ENCODE data around the gene MPZL1. TPM values are rescaled to one million over a fixed set of nuclear protein-coding genes. Genes with fewer than 3 reads are reported as not detected.

Gene MPZL1
- total RNA-seq, 1 experiment from 2014 or later = 71.7 TPM

GRCh38 chr1:167681024-167681423 lies 40.8 kb upstream of the MPZL1 start:
- ChIA-PET POLR2A (no interaction called here), CTCF (no interaction called here)
- H3K4me3 Mint-ChIP-seq = no peak overlapping the region
- DNase-seq (ENCODE audit: low spot score) = no peak
- no peak for ATAC-seq
- H3K27ac Mint-ChIP-seq = no peak overlapping the region
- peaks cover 25% of the 10 kb centered on the region for H3K4me1 Mint-ChIP-seq
- H3K9me3 Mint-ChIP-seq = no peaks in the 10 kb centered on the region
- H3K36me3 Mint-ChIP-seq = no peaks in the 10 kb centered on the region
- no peak for TF ChIP-seq HMGA2 (CRISPR knock-in tag; IDR thresholded peaks at IDR 0.05)
- no peak for TF ChIP-seq RORB (CRISPR knock-in tag; IDR thresholded peaks at IDR 0.05)
- no peak for TF ChIP-seq TP53 (CRISPR knock-in tag; IDR thresholded peaks at IDR 0.05)
- TF ChIP-seq FOXJ3 (CRISPR knock-in tag; IDR thresholded peaks at IDR 0.05; ENCODE audit: borderline replicate concordance) = no peak
- no peak for TF ChIP-seq NFE2L1 (CRISPR knock-in tag; IDR thresholded peaks at IDR 0.05)
- TF ChIP-seq JUN (CRISPR knock-in tag; IDR thresholded peaks at IDR 0.05) = no peak
- TF ChIP-seq ZNF423 (CRISPR knock-in tag; IDR thresholded peaks at IDR 0.05) = no peak
- TF ChIP-seq ZBTB21 (CRISPR knock-in tag; IDR thresholded peaks at IDR 0.05; ENCODE audit: borderline replicate concordance) = no peak
- no peak for TF ChIP-seq TEAD1 (CRISPR knock-in tag; IDR thresholded peaks at IDR 0.05)
- no peak for TF ChIP-seq ESRRA (CRISPR knock-in tag; IDR thresholded peaks at IDR 0.05; ENCODE audit: borderline replicate concordance)
- no peaks in the 10 kb centered on the region for H3K27me3 Mint-ChIP-seq (ENCODE audit: low read depth)

DNA sequence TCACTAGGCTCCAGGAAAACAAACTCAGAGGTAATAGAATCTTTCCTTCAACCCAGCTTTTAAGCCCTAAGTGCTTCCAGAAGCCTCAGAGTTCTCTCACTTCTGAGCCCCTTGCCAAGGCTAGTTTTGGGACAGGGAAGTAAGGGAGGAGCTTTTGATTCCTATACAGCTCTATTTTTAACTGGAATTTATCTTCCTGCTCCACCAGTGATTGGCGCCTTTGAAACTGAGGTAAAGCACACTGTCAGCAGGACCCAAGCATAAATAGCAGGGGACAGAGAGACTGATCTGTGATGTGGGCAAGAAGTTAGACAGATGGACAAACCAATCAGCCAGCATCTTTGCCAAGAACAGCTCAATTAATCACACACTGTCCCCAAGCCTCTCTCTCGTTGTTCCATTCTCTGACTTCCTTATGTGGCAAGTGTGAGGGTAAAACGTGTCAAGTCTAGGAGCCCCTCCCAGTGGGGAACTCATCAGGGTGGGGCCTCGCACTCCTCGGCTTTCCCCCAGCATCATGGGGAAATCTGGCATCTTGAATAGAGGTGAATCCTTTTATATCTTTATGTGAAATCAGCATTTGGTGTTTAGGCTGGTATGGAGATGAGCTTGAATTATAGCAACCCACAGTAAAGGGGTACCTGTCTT lies 40.2 kb upstream of the MPZL1 start:
- CTCF ChIA-PET = no interaction called here
- Mint-ChIP-seq H3K36me3 (no peaks in the 10 kb centered on the region), H3K9me3 (no peaks in the 10 kb centered on the region), H3K4me1 (peaks cover 26% of the 10 kb centered on the region), H3K4me3 (no peak overlapping the region), H3K27me3 (ENCODE audit: low read depth) (no peaks in the 10 kb centered on the region), H3K27ac (no peak overlapping the region)
- POLR2A ChIA-PET = no interaction called here
- TF ChIP-seq ZNF232 (CRISPR knock-in tag; IDR thresholded peaks at IDR 0.05) = no peak
- TF ChIP-seq STAT6 (CRISPR knock-in tag; conservative IDR thresholded peaks at IDR 0.05; ENCODE audit: low read depth) = no peak
- TF ChIP-seq NFE2L1 (CRISPR knock-in tag; IDR thresholded peaks at IDR 0.05) = no peak
- TF ChIP-seq OVOL2 (CRISPR knock-in tag; IDR thresholded peaks at IDR 0.05; ENCODE audit: borderline replicate concordance) = no peak
- no peak for TF ChIP-seq E2F1 (CRISPR knock-in tag; IDR thresholded peaks at IDR 0.05)
- TF ChIP-seq PREB (CRISPR knock-in tag; IDR thresholded peaks at IDR 0.05; ENCODE audit: borderline replicate concordance) = no peak
- no peak for TF ChIP-seq FOXP1 (CRISPR knock-in tag; IDR thresholded peaks at IDR 0.05; ENCODE audit: borderline replicate concordance)
- TF ChIP-seq, protein P1, sequence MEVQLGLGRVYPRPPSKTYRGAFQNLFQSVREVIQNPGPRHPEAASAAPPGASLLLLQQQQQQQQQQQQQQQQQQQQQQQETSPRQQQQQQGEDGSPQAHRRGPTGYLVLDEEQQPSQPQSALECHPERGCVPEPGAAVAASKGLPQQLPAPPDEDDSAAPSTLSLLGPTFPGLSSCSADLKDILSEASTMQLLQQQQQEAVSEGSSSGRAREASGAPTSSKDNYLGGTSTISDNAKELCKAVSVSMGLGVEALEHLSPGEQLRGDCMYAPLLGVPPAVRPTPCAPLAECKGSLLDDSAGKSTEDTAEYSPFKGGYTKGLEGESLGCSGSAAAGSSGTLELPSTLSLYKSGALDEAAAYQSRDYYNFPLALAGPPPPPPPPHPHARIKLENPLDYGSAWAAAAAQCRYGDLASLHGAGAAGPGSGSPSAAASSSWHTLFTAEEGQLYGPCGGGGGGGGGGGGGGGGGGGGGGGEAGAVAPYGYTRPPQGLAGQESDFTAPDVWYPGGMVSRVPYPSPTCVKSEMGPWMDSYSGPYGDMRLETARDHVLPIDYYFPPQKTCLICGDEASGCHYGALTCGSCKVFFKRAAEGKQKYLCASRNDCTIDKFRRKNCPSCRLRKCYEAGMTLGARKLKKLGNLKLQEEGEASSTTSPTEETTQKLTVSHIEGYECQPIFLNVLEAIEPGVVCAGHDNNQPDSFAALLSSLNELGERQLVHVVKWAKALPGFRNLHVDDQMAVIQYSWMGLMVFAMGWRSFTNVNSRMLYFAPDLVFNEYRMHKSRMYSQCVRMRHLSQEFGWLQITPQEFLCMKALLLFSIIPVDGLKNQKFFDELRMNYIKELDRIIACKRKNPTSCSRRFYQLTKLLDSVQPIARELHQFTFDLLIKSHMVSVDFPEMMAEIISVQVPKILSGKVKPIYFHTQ (CRISPR knock-in tag; IDR thresholded peaks at IDR 0.05) = no peak
- no peak for TF ChIP-seq RELA (CRISPR knock-in tag; IDR thresholded peaks at IDR 0.05; ENCODE audit: borderline replicate concordance)
- no peak for TF ChIP-seq PRRX2 (CRISPR knock-in tag; IDR thresholded peaks at IDR 0.05)
- no peak for TF ChIP-seq NFATC4 (CRISPR knock-in tag; IDR thresholded peaks at IDR 0.05)
- no peak for TF ChIP-seq AFF4 (CRISPR knock-in tag; IDR thresholded peaks at IDR 0.05; ENCODE audit: borderline replicate concordance)
- no peak for TF ChIP-seq JAZF1 (CRISPR knock-in tag; IDR thresholded peaks at IDR 0.05)
- no peak for DNase-seq (ENCODE audit: low spot score)
- no peak for ATAC-seq

Data from WTC11 (cell line).